Testis (tissue), 2 donors: ENCODE data around the gene POLR3E.

Source experiments
- POLR2A ChIP-seq: fragments of 450-650 bp; IDR thresholded peaks from one replicate; pipeline ENCODE4 v1.6.1; 2017; ENCODE audit warnings: antibody characterized with exemption, mild to moderate bottlenecking, moderate library complexity
- TF ChIP-seq, protein P1 (sequence below), 3 experiments: fragments of 450-650 bp in 2 of 3; fragments of 200-600 bp in 1 of 3; sonication (generic) in 1 of 3; IDR thresholded peaks; one replicate each; pipeline ENCODE4 v1.5.1; 2016 to 2019; ENCODE audit warnings: antibody characterized with exemption in 3 of 3, mild to moderate bottlenecking in 2 of 3, moderate library complexity in 1 of 3

DNA sequence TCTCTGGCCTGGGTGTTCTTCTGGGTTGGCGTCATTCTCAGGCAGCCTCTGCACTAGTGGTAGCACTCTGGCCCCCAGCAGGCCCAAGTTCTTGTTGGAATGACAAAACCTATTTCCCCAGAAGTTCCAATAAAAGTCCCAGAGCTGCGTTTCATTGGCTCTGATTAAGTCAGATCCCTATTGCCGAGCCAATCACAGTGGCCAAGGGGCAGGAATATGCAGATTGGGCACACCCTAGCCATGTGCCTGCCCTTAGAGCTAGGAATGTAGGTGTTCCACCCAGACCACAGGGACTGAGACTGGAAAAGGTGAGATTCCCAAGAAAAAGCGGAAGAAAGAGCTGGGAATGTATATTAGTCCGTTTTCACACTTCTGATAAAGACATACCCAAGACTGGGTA, 44.9 kb upstream of the POLR3E start:
- TF ChIP-seq, protein P1, sequence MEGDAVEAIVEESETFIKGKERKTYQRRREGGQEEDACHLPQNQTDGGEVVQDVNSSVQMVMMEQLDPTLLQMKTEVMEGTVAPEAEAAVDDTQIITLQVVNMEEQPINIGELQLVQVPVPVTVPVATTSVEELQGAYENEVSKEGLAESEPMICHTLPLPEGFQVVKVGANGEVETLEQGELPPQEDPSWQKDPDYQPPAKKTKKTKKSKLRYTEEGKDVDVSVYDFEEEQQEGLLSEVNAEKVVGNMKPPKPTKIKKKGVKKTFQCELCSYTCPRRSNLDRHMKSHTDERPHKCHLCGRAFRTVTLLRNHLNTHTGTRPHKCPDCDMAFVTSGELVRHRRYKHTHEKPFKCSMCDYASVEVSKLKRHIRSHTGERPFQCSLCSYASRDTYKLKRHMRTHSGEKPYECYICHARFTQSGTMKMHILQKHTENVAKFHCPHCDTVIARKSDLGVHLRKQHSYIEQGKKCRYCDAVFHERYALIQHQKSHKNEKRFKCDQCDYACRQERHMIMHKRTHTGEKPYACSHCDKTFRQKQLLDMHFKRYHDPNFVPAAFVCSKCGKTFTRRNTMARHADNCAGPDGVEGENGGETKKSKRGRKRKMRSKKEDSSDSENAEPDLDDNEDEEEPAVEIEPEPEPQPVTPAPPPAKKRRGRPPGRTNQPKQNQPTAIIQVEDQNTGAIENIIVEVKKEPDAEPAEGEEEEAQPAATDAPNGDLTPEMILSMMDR (IDR thresholded peaks at IDR 0.05) = no peak
- no peak for TF ChIP-seq POLR2A
